Mesendoderm (in vitro differentiated cells): ENCODE measurements around the gene TNFRSF1B.
"Not testable (repeated sequence)": the region's sequence is repeated elsewhere in the genome, so short reads cannot be mapped to it uniquely, and the experiment has no call there.

Source experiments
- DNase-seq: peaks from one replicate; pipeline ENCODE4 v3.0.0; 2013
- H2AK5ac ChIP-seq: 2 replicates; pipeline ENCODE4 v1.6.1; 2013; ENCODE audit warnings: low read length, inconsistent platforms
- H2BK120ac ChIP-seq: 2 replicates; pipeline ENCODE4 v1.6.1; 2013; ENCODE audit warnings: low read depth, mild to moderate bottlenecking, low read length, moderate library complexity, mixed read lengths
- H2BK15ac ChIP-seq: replicated peaks from 2 replicates; pipeline ENCODE4 v1.6.1; 2013; ENCODE audit warnings: low read depth, mild to moderate bottlenecking, moderate library complexity
- H2BK5ac ChIP-seq: 2 replicates; pipeline ENCODE4 v1.6.1; 2013; ENCODE audit warnings: low read length, inconsistent platforms
- H3K18ac ChIP-seq: 2 replicates; pipeline ENCODE4 v1.6.1; 2013; ENCODE audit warnings: mild to moderate bottlenecking, low read length, mixed read lengths
- H3K23ac ChIP-seq: one replicate; pipeline ENCODE4 v1.6.1; 2013; ENCODE audit warnings: low read length
- H3K27ac ChIP-seq: 2 replicates; pipeline ENCODE4 v1.5.1; 2013; ENCODE audit warnings: low read depth, mild to moderate bottlenecking, inconsistent platforms, low read length, moderate library complexity
- H3K27me3 ChIP-seq: 2 replicates; pipeline ENCODE4 v1.6.1; 2013; ENCODE audit warnings: low read length, control low read depth, mild to moderate bottlenecking, inconsistent platforms; ENCODE audit not compliant: insufficient read depth, poor library complexity
- H3K36me3 ChIP-seq: 2 replicates; pipeline ENCODE4 v1.6.1; 2013; ENCODE audit warnings: low read length, inconsistent platforms; ENCODE audit not compliant: control insufficient read depth, insufficient read depth
- H3K4ac ChIP-seq: one replicate; pipeline ENCODE4 v1.6.1; 2013; ENCODE audit warnings: low read depth, mild to moderate bottlenecking, low read length, moderate library complexity
- H3K4me1 ChIP-seq: 2 replicates; pipeline ENCODE4 v1.6.1; 2013; ENCODE audit warnings: low read depth, low read length, inconsistent platforms; ENCODE audit not compliant: control insufficient read depth
- H3K4me2 ChIP-seq: 2 replicates; pipeline ENCODE4 v1.6.1; 2013; ENCODE audit warnings: low read length
- H3K4me3 ChIP-seq: 2 replicates; pipeline ENCODE4 v1.5.1; 2013; ENCODE audit warnings: mild to moderate bottlenecking, low read length
- H3K56ac ChIP-seq: one replicate; pipeline ENCODE4 v1.6.1; 2013; ENCODE audit warnings: low read length
- H3K79me1 ChIP-seq: 2 replicates; pipeline ENCODE4 v1.6.1; 2013; ENCODE audit warnings: low read length, inconsistent platforms
- H3K79me2 ChIP-seq: 2 replicates; pipeline ENCODE4 v1.6.1; 2013; ENCODE audit warnings: mild to moderate bottlenecking, low read length; ENCODE audit not compliant: control insufficient read depth, insufficient read depth
- H3K9ac ChIP-seq: 2 replicates; pipeline ENCODE4 v1.6.1; 2013; ENCODE audit warnings: low read length, inconsistent platforms
- H4K5ac ChIP-seq: one replicate; pipeline ENCODE4 v1.6.1; 2013; ENCODE audit warnings: low read length
- H4K8ac ChIP-seq: one replicate; pipeline ENCODE4 v1.6.1; 2013; ENCODE audit warnings: low read depth, mild to moderate bottlenecking, control low read depth, low read length, moderate library complexity
- WGBS: extraction: QIAGEN DNeasy Blood & Tissue Kit; methylation state at CpG from one replicate; pipeline ENCODE4 v1.1.7; 2013; ENCODE audit warnings: low lambda C conversion rate, missing lambda C conversion rate; ENCODE audit not compliant: insufficient coverage; ENCODE audit errors: extremely low coverage; 5-methylcytosine and 5-hydroxymethylcytosine counted together

Gene TNFRSF1B

GRCh38 chr1:12215118-12215961 is 48.5 kb downstream of the TNFRSF1B start:
- Histone ChIP-seq H3K36me3 (no peaks in the 10 kb centered on the region), H2BK5ac (no peak overlapping the region), H3K4me2 (no peak overlapping the region), H3K56ac (no peak overlapping the region), H4K8ac (no peak overlapping the region), H3K27me3 (no peaks in the 10 kb centered on the region), H3K27ac (no peak overlapping the region), H2BK120ac (no peak overlapping the region), H3K79me2 (no peaks in the 10 kb centered on the region), H3K4me1 (no peaks in the 10 kb centered on the region), H2BK15ac (no peak overlapping the region), H4K5ac (no peak overlapping the region), H3K79me1 (no peaks in the 10 kb centered on the region), H3K18ac (no peak overlapping the region), H3K4ac (no peak overlapping the region), H3K4me3 (no peak overlapping the region), H2AK5ac (no peak overlapping the region), H3K23ac (no peak overlapping the region), H3K9ac (no peak overlapping the region)
- no peak for DNase-seq
- no CpG with 5 or more reads among the region's 12 CpGs for WGBS

GRCh38 chr1:12219800-12220199 is 53.0 kb downstream of the TNFRSF1B start:
- Histone ChIP-seq H3K4me2 (no peak overlapping the region), H3K27me3 (no peaks in the 10 kb centered on the region), H2AK5ac (no peak overlapping the region), H2BK5ac (no peak overlapping the region), H3K4me3 (no peak overlapping the region), H3K23ac (no peak overlapping the region), H4K5ac (no peak overlapping the region), H3K79me2 (no peaks in the 10 kb centered on the region), H3K27ac (no peak overlapping the region), H3K56ac (no peak overlapping the region), H3K18ac (no peak overlapping the region), H3K9ac (no peak overlapping the region), H3K36me3 (no peaks in the 10 kb centered on the region), H3K79me1 (no peaks in the 10 kb centered on the region), H2BK15ac (no peak overlapping the region), H3K4ac (no peak overlapping the region), H4K8ac (no peak overlapping the region), H2BK120ac (no peak overlapping the region), H3K4me1 (no peaks in the 10 kb centered on the region)
- no peak for DNase-seq
- no CpG with 5 or more reads among the region's 4 CpGs for WGBS

DNA sequence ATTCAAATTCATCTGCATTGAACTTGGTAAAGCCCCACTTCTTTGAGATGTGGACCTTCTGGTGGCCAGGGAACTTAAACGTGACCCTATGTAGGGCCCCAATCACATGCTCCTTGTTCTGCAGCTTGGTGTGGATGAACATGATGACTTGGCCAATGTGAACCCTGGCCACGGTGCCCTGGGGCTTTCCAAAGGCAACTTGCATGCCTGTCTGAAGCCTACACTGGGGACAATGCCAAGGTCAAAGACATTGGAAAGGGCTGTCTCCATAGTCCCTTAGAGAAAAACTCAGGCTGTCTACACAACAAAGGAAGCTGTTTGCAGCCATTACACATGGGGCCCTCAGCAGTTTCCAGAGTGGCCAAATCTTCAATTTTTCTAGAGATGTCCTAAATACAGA is 54.1 kb downstream of the TNFRSF1B start:
- Histone ChIP-seq H3K4me1 (no peaks in the 10 kb centered on the region), H2BK5ac (no peak overlapping the region), H3K56ac (no peak overlapping the region), H3K27me3 (no peaks in the 10 kb centered on the region), H3K9ac (no peak overlapping the region), H3K4me3 (no peak overlapping the region), H3K79me2 (no peaks in the 10 kb centered on the region), H2BK120ac (no peak overlapping the region), H4K5ac (no peak overlapping the region), H3K4me2 (no peak overlapping the region), H3K18ac (no peak overlapping the region), H3K4ac (no peak overlapping the region), H2AK5ac (no peak overlapping the region), H4K8ac (no peak overlapping the region), H3K27ac (no peak overlapping the region), H3K23ac (no peak overlapping the region), H3K79me1 (no peaks in the 10 kb centered on the region), H3K36me3 (no peaks in the 10 kb centered on the region), H2BK15ac (no peak overlapping the region)
- no CpG with 5 or more reads among the region's 2 CpGs for WGBS
- DNase-seq, result no peak

DNA sequence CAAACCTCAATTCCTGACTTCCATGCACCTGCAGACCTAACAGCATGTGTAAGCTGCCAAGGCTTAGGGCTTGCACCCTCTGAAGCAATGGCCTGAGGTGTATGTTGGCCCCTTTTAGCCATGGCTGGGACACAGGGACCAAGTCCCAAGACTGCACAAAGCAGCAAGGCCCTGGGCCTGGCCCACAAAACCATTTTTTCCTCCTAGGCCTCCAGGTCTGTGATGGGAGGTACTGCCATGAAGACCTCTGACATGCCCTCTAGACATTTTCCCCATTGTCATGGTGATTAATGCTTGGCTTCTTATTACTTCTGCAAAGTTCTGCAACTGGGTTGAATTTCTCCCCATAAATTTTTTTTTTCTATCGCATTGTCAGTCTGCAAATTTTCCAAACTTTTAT is 55.9 kb downstream of the TNFRSF1B start:
- no CpG with 5 or more reads among the region's 1 CpG for WGBS
- not testable (repeated sequence) for H4K5ac ChIP-seq, H2BK5ac ChIP-seq, H3K4me2 ChIP-seq, H3K79me2 ChIP-seq, H3K79me1 ChIP-seq, H2BK15ac ChIP-seq, H3K4ac ChIP-seq, H3K23ac ChIP-seq, H4K8ac ChIP-seq, H3K36me3 ChIP-seq, DNase-seq, H3K27me3 ChIP-seq, H3K4me3 ChIP-seq, H2AK5ac ChIP-seq, H3K18ac ChIP-seq, H3K9ac ChIP-seq, H3K4me1 ChIP-seq, H2BK120ac ChIP-seq, H3K56ac ChIP-seq, H3K27ac ChIP-seq

DNA sequence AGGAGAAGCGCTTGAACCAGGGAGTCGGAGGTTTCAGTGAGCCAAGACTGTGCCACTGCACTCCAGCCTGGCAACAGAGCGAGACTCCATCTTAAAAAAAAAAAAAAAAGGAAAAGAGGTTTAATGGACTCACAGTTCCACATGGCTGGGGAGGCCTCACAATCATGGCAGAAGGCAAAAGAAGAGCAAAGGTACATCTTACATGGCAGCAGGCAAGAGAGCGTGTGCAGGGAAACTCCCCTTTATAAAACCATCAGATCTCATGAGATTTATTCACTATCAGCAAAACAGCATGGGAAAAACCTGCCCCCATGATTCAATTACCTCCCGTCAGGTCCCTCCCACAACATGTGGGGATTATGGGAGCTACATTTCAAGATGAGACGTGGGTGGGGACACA is 57.3 kb downstream of the TNFRSF1B start:
- not testable (repeated sequence) for H3K9ac ChIP-seq, H4K5ac ChIP-seq, H3K79me1 ChIP-seq, H2AK5ac ChIP-seq, H3K27me3 ChIP-seq, H3K4me2 ChIP-seq, H2BK5ac ChIP-seq, H3K4ac ChIP-seq, H3K18ac ChIP-seq, H3K79me2 ChIP-seq, H2BK15ac ChIP-seq, H3K56ac ChIP-seq, H3K27ac ChIP-seq, H4K8ac ChIP-seq, H3K4me1 ChIP-seq, H3K4me3 ChIP-seq, DNase-seq, H3K23ac ChIP-seq, H2BK120ac ChIP-seq, H3K36me3 ChIP-seq
- WGBS, result no CpG with 5 or more reads among the region's 6 CpGs

GRCh38 chr1:12228979-12229378 is 62.2 kb downstream of the TNFRSF1B start:
- H2BK5ac ChIP-seq, result no peak overlapping the region
- peaks cover 4% of the 10 kb centered on the region for H3K79me2 ChIP-seq
- no peak overlapping the region for H3K9ac ChIP-seq
- no peak overlapping the region for H2BK120ac ChIP-seq
- no peak overlapping the region for H2BK15ac ChIP-seq
- no peak overlapping the region for H3K23ac ChIP-seq
- DNase-seq, result no peak
- H3K18ac ChIP-seq, result no peak overlapping the region
- H4K5ac ChIP-seq, result no peak overlapping the region
- H3K4me2 ChIP-seq, result no peak overlapping the region
- WGBS, result no CpG with 5 or more reads among the region's 7 CpGs
- no peak overlapping the region for H3K4ac ChIP-seq
- no peaks in the 10 kb centered on the region for H3K36me3 ChIP-seq
- H3K56ac ChIP-seq, result no peak overlapping the region
- H4K8ac ChIP-seq, result no peak overlapping the region
- H3K4me1 ChIP-seq, result no peaks in the 10 kb centered on the region
- H3K79me1 ChIP-seq, result peaks cover 5% of the 10 kb centered on the region
- no peak overlapping the region for H2AK5ac ChIP-seq
- H3K4me3 ChIP-seq, result no peak overlapping the region
- no peak overlapping the region for H3K27ac ChIP-seq
- H3K27me3 ChIP-seq, result no peaks in the 10 kb centered on the region
